ENCODE measurements around the gene EDDM3A.

DNA sequence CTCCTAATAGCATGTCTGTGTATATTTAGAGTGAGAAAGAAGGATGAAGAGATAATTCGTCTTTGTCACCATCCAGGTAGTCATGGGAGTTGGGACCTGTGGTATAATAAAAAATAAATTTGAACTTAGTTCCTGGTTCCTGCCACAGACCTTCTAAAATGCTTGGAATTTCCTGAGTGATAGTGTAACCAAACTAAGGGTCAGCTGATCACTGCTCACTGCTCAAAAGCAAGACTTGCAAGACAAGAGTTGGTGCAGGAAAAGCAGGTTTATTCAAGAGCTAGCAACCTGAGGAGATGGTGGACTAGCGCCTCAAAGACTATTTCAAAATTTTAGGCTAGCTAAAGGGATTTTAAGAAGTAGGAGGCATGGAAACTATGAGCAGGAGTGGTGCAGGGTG is 38.1 kb upstream of the EDDM3A start:
- TF ChIP-seq HDGF (IDR thresholded peaks at IDR 0.05; ENCODE audit: borderline replicate concordance) (no peak), SP1 (IDR thresholded peaks at IDR 0.05) (no peak), FOXM1 (IDR thresholded peaks at IDR 0.05; ENCODE audit: borderline replicate concordance) (no peak), ELF4 (IDR thresholded peaks at IDR 0.05) (no peak)
